DND-41 (cell line): ENCODE data around the gene MUC2.

Experiments
- ATAC-seq: fragments of 200-7000 bp; cut with Tn5 transposase; 3 replicates; pipeline ENCODE4 v1.9.1; 2021; ENCODE audit warnings: low read depth; ENCODE audit not compliant: insufficient read depth
- DNase-seq: peaks from one replicate; pipeline ENCODE4 v3.0.0-alpha.2; 2020
- H2AFZ ChIP-seq: 2 replicates; pipeline ENCODE4 v1.6.0; 2012; ENCODE audit warnings: low read depth, low read length
- H3K27ac ChIP-seq: 2 replicates; pipeline ENCODE4 v1.5.1; 2012; ENCODE audit warnings: low read length, inconsistent platforms
- H3K27me3 ChIP-seq: fragments of 200-600 bp; sonication (generic); 2 replicates; pipeline ENCODE4 v1.6.0; 2012; ENCODE audit warnings: low read length, mild to moderate bottlenecking, inconsistent platforms; ENCODE audit not compliant: insufficient read depth, poor library complexity
- H3K36me3 ChIP-seq: 2 replicates; pipeline ENCODE4 v1.5.1; 2012; ENCODE audit warnings: low read length, inconsistent platforms; ENCODE audit not compliant: insufficient read depth
- H3K4me1 ChIP-seq: 2 replicates; pipeline ENCODE4 v1.5.1; 2012; ENCODE audit warnings: mild to moderate bottlenecking, low read length; ENCODE audit not compliant: insufficient read depth
- H3K4me2 ChIP-seq: 2 replicates; pipeline ENCODE4 v1.6.0; 2012; ENCODE audit warnings: mild to moderate bottlenecking, moderate library complexity, low read length, inconsistent platforms; ENCODE audit not compliant: insufficient read depth
- H3K4me3 ChIP-seq, 2 experiments: fragments of 200-600 bp in 1 of 2; shearing (Covaris generic) in 1 of 2; 2 replicates each; pipeline ENCODE4 v1.5.1; 2012 to 2016; ENCODE audit warnings: inconsistent platforms in 2 of 2, low read length in 2 of 2, mild to moderate bottlenecking in 2 of 2, low read depth in 1 of 2, moderate library complexity in 1 of 2
- H3K79me2 ChIP-seq: 2 replicates; pipeline ENCODE4 v1.6.0; 2012; ENCODE audit warnings: low read length, inconsistent platforms; ENCODE audit not compliant: insufficient read depth
- H3K9ac ChIP-seq: 2 replicates; pipeline ENCODE4 v1.6.0; 2012; ENCODE audit warnings: low read depth, mild to moderate bottlenecking, inconsistent platforms, low read length, moderate library complexity
- H3K9me3 ChIP-seq: 2 replicates; pipeline ENCODE4 v1.5.1; 2012; ENCODE audit warnings: low read length, moderate library complexity, mild to moderate bottlenecking, inconsistent platforms; ENCODE audit not compliant: insufficient read depth, severe bottlenecking
- H4K20me1 ChIP-seq: 2 replicates; pipeline ENCODE4 v1.6.0; 2012; ENCODE audit warnings: low read length; ENCODE audit not compliant: insufficient read depth
- EZH2 ChIP-seq: IDR thresholded peaks from 3 replicates; pipeline ENCODE4 v1.6.1; 2012; ENCODE audit warnings: borderline replicate concordance, low read depth, mild to moderate bottlenecking, moderate library complexity, low read length, inconsistent platforms; ENCODE audit not compliant: severe bottlenecking
- TF ChIP-seq, protein P1 (sequence below): IDR thresholded peaks from 2 replicates; pipeline ENCODE4 v1.5.1; 2012; ENCODE audit warnings: borderline replicate concordance, low read length, moderate library complexity, mild to moderate bottlenecking; ENCODE audit not compliant: poor library complexity, severe bottlenecking; ENCODE audit errors: extremely low read depth

MUC2 gene

DNA sequence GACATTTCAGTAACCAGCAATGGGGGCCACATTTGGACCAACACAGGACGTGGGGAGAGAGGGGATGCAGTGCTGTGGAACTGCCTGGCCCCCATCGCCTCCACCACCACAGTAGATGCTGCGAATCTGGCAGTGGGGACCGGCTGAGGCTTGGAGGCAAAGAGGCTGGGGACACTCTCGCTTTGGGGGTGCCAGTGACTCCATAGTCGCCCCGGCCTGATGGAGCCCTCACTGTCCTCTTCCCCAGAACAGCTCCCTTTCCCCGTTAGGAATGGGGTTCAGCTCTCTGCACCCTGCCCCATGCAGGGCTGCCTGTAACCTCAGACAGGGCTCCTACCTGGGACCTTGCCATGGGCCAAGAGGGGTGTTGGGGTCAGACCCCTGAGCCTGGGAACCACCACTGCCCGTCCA, 1.8 kb upstream of the MUC2 start:
- Histone ChIP-seq H3K9me3 (no peaks in the 10 kb centered on the region), H3K4me2 (no peak overlapping the region), H3K4me1 (no peaks in the 10 kb centered on the region), H4K20me1 (no peaks in the 10 kb centered on the region), H3K79me2 (no peaks in the 10 kb centered on the region), H3K27ac (no peak overlapping the region), H2AFZ (no peak overlapping the region), H3K27me3 (no peaks in the 10 kb centered on the region), H3K9ac (no peak overlapping the region), H3K36me3 (no peaks in the 10 kb centered on the region), H3K4me3 (no peak overlapping the region)
- DNase-seq (no peak), ATAC-seq (no peak)
- no peak for TF ChIP-seq EZH2
- TF ChIP-seq, protein P1, sequence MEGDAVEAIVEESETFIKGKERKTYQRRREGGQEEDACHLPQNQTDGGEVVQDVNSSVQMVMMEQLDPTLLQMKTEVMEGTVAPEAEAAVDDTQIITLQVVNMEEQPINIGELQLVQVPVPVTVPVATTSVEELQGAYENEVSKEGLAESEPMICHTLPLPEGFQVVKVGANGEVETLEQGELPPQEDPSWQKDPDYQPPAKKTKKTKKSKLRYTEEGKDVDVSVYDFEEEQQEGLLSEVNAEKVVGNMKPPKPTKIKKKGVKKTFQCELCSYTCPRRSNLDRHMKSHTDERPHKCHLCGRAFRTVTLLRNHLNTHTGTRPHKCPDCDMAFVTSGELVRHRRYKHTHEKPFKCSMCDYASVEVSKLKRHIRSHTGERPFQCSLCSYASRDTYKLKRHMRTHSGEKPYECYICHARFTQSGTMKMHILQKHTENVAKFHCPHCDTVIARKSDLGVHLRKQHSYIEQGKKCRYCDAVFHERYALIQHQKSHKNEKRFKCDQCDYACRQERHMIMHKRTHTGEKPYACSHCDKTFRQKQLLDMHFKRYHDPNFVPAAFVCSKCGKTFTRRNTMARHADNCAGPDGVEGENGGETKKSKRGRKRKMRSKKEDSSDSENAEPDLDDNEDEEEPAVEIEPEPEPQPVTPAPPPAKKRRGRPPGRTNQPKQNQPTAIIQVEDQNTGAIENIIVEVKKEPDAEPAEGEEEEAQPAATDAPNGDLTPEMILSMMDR: no peak

DNA sequence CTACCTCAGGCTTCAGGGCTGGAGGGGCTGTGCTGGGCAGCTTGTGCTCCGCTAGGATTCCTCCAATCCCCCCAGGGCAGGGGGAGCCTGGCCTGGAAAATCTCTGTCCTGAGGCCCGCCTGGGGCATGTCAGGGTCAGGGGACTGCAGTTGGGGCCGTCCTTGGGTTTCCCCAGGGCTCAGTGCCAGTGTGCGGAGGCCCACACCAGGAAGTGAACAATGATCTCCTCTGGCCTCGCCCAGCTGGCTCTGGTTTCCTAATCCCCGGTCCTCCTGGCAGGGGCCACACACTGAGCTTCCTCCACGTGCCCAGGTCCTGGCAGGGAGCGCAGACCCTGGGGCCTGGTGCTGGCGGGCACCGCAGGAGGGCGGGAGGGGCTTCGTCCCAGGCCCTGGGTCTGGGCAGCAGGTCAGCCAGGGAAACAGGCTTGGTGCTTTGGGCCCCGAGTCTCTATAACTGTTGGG, 1.4 kb upstream of the MUC2 start:
- no peak overlapping the region for H2AFZ ChIP-seq
- H3K4me2 ChIP-seq: no peak overlapping the region
- H3K4me1 ChIP-seq: no peaks in the 10 kb centered on the region
- no peak overlapping the region for H3K4me3 ChIP-seq
- H3K79me2 ChIP-seq: no peaks in the 10 kb centered on the region
- no peak for TF ChIP-seq EZH2
- TF ChIP-seq, protein P1: no peak
- H3K9me3 ChIP-seq: no peaks in the 10 kb centered on the region
- H3K9ac ChIP-seq: no peak overlapping the region
- no peak overlapping the region for H3K27ac ChIP-seq
- DNase-seq (no peak), ATAC-seq (no peak)
- no peaks in the 10 kb centered on the region for H3K27me3 ChIP-seq
- no peaks in the 10 kb centered on the region for H4K20me1 ChIP-seq
- no peaks in the 10 kb centered on the region for H3K36me3 ChIP-seq

DNA sequence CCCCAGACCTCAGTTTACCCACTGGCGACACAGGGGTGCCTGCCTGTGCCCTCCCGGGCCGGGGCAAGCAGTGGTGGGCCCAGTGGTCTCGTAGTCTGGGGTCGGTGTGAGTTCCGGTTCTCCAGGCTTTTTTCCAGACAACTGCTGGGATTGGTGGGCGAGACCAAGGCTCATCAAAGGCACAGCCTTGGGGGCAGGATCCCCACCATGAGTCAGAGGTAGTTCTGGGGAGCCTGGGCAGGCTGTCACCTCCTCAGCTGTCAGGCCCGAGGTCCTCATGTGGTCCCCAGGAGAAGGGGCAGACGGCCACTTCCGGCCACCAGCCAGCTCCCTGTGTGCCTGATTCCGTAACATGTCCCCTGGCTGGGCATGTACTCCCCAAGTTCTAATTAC, 827 bp upstream of the MUC2 start:
- H3K4me2 ChIP-seq: no peak overlapping the region
- H3K4me1 ChIP-seq: no peaks in the 10 kb centered on the region
- H3K9ac ChIP-seq: no peak overlapping the region
- H3K27ac ChIP-seq: no peak overlapping the region
- no peaks in the 10 kb centered on the region for H3K27me3 ChIP-seq
- DNase-seq (no peak), ATAC-seq (no peak)
- H3K9me3 ChIP-seq: no peaks in the 10 kb centered on the region
- no peaks in the 10 kb centered on the region for H3K36me3 ChIP-seq
- no peak overlapping the region for H2AFZ ChIP-seq
- TF ChIP-seq EZH2: no peak
- TF ChIP-seq, protein P1: no peak
- H3K4me3 ChIP-seq: no peak overlapping the region
- H3K79me2 ChIP-seq: no peaks in the 10 kb centered on the region
- H4K20me1 ChIP-seq: no peaks in the 10 kb centered on the region
